ENCODE results near the gene ACP6. TPM values are rescaled to one million over a fixed set of nuclear protein-coding genes. Genes with fewer than 3 reads are reported as not detected.
"Not testable (repeated sequence)": the region's sequence is repeated elsewhere in the genome, so short reads cannot be mapped to it uniquely, and the experiment has no call there.

ACP6 gene
- total RNA-seq, 1 donor from 2014 or later: 10.5 TPM

DNA sequence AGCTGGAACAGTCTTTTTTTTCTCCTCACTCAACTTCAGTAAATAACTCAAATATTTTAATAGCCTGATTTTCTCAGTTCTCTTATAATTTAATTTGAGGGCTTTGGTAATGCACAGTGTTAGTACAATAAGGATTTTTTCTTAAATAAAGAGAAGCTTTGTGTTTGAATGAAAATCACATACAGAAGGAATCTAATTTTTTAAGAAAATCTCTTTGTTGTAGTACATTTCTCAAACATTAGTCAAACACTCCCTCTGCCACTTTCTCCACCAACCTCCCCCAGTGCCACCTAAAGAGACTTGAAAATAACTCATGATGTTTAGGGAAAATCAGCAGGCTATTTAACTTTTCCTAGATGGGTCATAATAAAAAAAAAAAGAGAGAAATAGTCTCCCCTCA lies 42.3 kb upstream of the ACP6 start:
- no peak overlapping the region for H3K4me3 Mint-ChIP-seq
- DNase-seq: no peak
- H3K27ac Mint-ChIP-seq: no peak overlapping the region
- no peaks in the 10 kb centered on the region for H3K9me3 Mint-ChIP-seq
- TF ChIP-seq, protein P1, sequence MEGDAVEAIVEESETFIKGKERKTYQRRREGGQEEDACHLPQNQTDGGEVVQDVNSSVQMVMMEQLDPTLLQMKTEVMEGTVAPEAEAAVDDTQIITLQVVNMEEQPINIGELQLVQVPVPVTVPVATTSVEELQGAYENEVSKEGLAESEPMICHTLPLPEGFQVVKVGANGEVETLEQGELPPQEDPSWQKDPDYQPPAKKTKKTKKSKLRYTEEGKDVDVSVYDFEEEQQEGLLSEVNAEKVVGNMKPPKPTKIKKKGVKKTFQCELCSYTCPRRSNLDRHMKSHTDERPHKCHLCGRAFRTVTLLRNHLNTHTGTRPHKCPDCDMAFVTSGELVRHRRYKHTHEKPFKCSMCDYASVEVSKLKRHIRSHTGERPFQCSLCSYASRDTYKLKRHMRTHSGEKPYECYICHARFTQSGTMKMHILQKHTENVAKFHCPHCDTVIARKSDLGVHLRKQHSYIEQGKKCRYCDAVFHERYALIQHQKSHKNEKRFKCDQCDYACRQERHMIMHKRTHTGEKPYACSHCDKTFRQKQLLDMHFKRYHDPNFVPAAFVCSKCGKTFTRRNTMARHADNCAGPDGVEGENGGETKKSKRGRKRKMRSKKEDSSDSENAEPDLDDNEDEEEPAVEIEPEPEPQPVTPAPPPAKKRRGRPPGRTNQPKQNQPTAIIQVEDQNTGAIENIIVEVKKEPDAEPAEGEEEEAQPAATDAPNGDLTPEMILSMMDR (IDR thresholded peaks at IDR 0.05): no peak
- peaks cover 8% of the 10 kb centered on the region for H3K4me1 Mint-ChIP-seq
- H3K36me3 Mint-ChIP-seq (ENCODE audit: low read depth): no peaks in the 10 kb centered on the region
- intact Hi-C loops (cut with micrococcal nuclease): no loop called here
- CTCF ChIA-PET: no interaction called here
- POLR2A ChIA-PET: no interaction called here
- ATAC-seq (ENCODE audit: low read depth): no peak
- peaks cover 45% of the 10 kb centered on the region for H3K27me3 Mint-ChIP-seq

DNA sequence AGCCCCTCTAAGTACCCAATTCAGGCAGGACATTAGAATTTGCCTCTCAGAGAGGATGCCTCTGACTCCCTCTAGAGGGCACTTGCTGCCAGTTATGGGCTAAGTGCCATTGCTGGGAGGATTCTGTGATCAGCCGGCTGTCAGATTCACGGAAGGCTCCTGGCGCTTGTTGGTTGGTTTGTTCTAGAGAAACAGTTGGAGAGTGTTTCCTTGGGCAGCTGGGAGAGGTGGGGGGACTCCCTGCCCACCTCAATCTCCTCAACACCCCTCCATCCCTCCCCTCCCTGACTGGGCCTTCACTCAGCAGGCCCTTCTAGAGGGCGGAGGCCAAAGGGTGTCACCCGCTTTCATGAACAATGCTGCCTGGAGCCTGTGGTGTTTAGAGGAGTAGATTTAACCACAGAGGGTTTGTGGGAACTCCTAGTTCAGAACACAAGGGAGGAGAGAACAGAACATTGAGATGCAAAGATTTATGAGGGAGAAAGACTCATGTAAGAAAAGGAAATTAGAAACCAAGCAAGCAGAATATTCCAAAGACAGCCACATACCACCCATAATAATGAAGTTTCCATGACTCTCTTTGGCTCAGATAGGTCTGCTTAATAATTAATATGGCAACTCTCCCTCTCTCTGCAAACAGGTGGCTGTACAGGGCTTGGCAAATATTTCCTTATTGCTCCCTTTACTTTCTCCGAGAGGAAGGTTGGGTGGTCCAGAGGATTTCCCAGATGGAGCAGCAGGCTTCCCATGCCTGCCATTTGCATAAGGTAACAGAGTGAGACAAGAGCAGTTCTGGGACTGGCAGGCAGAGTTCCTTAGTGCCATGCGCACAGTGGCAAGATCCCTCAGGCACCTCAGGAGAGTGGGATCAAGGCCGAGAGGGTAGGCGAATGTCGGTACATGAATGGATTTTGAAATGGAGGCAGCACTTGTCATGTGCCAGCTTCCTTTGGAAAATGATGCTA lies 30.0 kb upstream of the ACP6 start:
- H3K4me1 Mint-ChIP-seq: no peaks in the 10 kb centered on the region
- H3K27ac Mint-ChIP-seq: no peak overlapping the region
- ATAC-seq (ENCODE audit: low read depth) (peak; percentile 69), DNase-seq (no peak)
- no peaks in the 10 kb centered on the region for H3K36me3 Mint-ChIP-seq (ENCODE audit: low read depth)
- H3K27me3 Mint-ChIP-seq: peaks cover 19% of the 10 kb centered on the region
- TF ChIP-seq, protein P1 (IDR thresholded peaks at IDR 0.05): no peak
- H3K4me3 Mint-ChIP-seq: no peak overlapping the region
- CTCF ChIA-PET: no interaction called here
- H3K9me3 Mint-ChIP-seq: no peaks in the 10 kb centered on the region
- POLR2A ChIA-PET: no interaction called here
- intact Hi-C loops (cut with micrococcal nuclease): loop anchor here (1.0 kb wide), 1 partner anchor 205 kb away; no protein-coding TSS in a partner anchor

DNA sequence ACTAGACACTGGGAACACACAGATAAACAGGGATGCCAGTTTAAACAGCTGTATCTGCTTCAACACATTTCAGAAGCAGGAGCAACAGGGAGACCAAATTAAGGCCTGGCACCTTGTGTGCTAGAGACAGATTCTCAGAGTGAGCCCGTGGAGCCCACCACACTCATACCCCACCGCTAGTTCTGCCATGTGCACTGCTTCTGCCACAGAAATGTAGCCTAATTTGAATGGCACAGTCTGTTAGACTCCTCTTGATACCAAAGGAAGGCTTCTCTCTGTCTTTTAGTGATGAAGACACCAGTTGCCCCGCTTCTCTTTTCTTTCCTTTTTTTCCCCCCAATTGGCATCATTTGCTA lies 29.3 kb upstream of the ACP6 start:
- POLR2A ChIA-PET: no interaction called here
- no peak for DNase-seq
- ATAC-seq (ENCODE audit: low read depth): no peak
- no peak overlapping the region for H3K4me3 Mint-ChIP-seq
- intact Hi-C loops (cut with micrococcal nuclease): loop anchor here (1.0 kb wide), 1 partner anchor 204 kb away; no protein-coding TSS in a partner anchor
- H3K36me3 Mint-ChIP-seq (ENCODE audit: low read depth): no peaks in the 10 kb centered on the region
- TF ChIP-seq, protein P1 (IDR thresholded peaks at IDR 0.05): no peak
- no peaks in the 10 kb centered on the region for H3K9me3 Mint-ChIP-seq
- CTCF ChIA-PET: no interaction called here
- H3K27ac Mint-ChIP-seq: no peak overlapping the region
- peaks cover 19% of the 10 kb centered on the region for H3K27me3 Mint-ChIP-seq
- H3K4me1 Mint-ChIP-seq: no peaks in the 10 kb centered on the region

DNA sequence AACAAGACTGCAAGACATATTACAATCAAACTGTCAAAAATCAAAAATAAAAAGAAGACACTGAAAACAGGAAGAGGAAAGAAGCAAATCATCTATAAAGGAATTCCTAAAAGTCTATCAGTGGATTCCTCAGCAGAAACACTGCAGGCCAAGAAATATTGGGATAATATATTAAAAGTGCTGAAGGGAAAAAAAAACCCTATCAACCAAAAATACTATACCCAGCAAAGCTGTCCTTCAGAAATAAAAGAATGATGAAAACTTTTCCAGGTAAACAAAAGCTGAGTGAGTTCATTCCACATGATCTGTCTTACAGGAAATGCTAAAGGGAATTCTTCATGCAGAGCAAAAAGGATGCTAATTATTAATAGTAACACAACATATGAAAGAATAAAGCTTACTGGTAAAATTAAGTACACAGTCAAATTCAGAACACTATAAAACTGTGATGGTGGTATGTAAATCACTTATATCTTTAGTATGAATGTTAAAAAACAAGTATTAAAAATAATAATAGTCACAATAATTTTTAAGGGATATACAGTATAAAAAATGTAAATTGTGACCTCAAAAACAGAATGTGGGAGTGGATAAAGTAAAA lies 12.9 kb upstream of the ACP6 start:
- Mint-ChIP-seq H3K9me3 (peaks cover 27% of the 10 kb centered on the region), H3K4me1 (no peaks in the 10 kb centered on the region), H3K27me3 (peaks cover 10% of the 10 kb centered on the region), H3K27ac (no peak overlapping the region), H3K4me3 (no peak overlapping the region), H3K36me3 (ENCODE audit: low read depth) (peaks cover 8% of the 10 kb centered on the region)
- ChIA-PET CTCF (no interaction called here), POLR2A (no interaction called here)
- DNase-seq (no peak), ATAC-seq (ENCODE audit: low read depth) (no peak)
- TF ChIP-seq, protein P1 (IDR thresholded peaks at IDR 0.05): no peak
- intact Hi-C loops (cut with micrococcal nuclease): no loop called here

DNA sequence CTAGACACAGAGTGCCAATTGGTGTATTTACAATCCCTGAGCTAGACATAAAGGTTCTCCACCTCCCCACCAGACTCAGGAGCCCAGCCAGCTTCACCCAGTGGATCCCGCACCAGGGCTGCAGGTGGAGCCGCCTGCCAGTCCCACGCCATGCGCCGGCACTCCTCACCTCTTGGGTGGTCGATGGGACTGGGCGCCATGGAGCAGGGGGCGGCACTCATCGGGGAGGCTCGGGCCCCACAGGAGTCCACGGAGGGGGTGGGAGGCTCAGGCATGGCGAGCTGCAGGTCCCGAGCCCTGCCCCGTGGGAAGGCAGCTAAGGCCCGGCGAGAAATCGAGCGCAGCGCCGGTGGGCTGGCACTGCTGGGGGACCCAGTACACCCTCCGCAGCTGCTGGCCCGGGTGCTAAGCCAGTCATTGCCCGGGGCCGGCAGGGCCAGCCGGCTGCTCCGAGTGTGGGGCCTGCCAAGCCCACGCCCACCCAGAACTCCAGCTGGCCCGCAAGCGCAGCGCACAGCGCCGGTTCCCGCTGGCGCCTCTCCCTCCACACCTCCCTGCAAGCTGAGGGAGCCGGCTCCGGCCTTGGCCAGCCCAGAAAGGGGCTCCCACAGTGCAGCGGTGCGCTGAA lies 10.4 kb upstream of the ACP6 start:
- POLR2A ChIA-PET, CTCF ChIA-PET: not testable (repeated sequence)

DNA sequence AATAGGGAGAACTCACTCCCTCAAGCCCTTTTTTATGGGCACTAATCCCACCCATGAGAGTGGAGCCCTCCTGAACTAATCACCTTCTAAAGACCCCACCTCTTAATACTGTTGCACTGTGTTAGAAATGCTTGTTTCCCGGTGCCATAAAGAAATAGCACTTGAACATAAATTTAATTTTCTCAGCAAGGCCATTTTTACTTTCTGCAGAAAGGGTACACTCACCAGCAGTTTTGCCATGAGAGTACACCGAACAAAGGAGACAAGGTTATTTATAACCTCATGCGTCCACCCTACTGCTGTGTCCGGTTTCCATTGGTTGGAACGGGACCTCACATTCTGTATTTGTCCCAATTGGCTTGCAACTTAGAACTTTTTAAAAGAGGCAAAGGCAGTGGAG lies 7.4 kb upstream of the ACP6 start:
- Mint-ChIP-seq H3K27me3 (peaks cover 18% of the 10 kb centered on the region), H3K9me3 (peaks cover 16% of the 10 kb centered on the region)
- CTCF ChIA-PET; H3K36me3 Mint-ChIP-seq (ENCODE audit: low read depth); intact Hi-C loops (cut with micrococcal nuclease); DNase-seq; H3K27ac Mint-ChIP-seq; ATAC-seq (ENCODE audit: low read depth); H3K4me3 Mint-ChIP-seq; H3K4me1 Mint-ChIP-seq; POLR2A ChIA-PET: not testable (repeated sequence)

More for the DNA sequence above, 10.4 kb upstream of the ACP6 start:
- ATAC-seq (ENCODE audit: low read depth); H3K4me1 Mint-ChIP-seq; H3K4me3 Mint-ChIP-seq; DNase-seq; H3K27ac Mint-ChIP-seq; H3K36me3 Mint-ChIP-seq (ENCODE audit: low read depth); intact Hi-C loops (cut with micrococcal nuclease): not testable (repeated sequence)
- peaks cover 30% of the 10 kb centered on the region for H3K9me3 Mint-ChIP-seq
- H3K27me3 Mint-ChIP-seq: peaks cover 10% of the 10 kb centered on the region

Measured in activated B cell treated with CpG ODN at 0.5 μM for 24 hours (primary cell).